HepG2 (cell line): ENCODE measurements around the gene ANTXR1. TPM values are rescaled to one million over a fixed set of nuclear protein-coding genes. Genes with fewer than 3 reads are reported as not detected.
A peak's percentile ranks its signal among the peaks of the same experiment; 100 is the strongest.

ENCODE experiments used
- ATAC-seq: fragments of 200-7000 bp; cut with Tn5 transposase; 3 replicates; pipeline ENCODE4 v1.9.1; 2020; ENCODE audit warnings: mild to moderate bottlenecking, moderate library complexity
- BruUV-seq: library from RNA; stranded (reverse); fragments of 400-500 nt; replicated peaks from 2 replicates; lab custom pipeline; 2021; lab: Mats Ljungman, UMichigan
- CTCF ChIA-PET: fragments of 300-600 bp; formaldehyde crosslinking; extraction: SDS; loops from one replicate; lab custom pipeline; 2021; ENCODE audit warnings: low total read pairs, inconsistent platforms, low intra/inter-chr PET ratio; lab: Yijun Ruan, JAX
- POLR2A ChIA-PET: fragments of 350-600 bp; sonication (Branson Sonifier 250); formaldehyde crosslinking; loops from one replicate; lab custom pipeline; 2020; ENCODE audit warnings: antibody characterized with exemption, inconsistent platforms; lab: Yijun Ruan, JAX
- DNase-seq: peaks from one replicate; pipeline ENCODE4 v3.0.0-alpha.2; 2015; ENCODE audit warnings: low spot score
- FAIRE-seq: peaks from 3 replicates; lab custom pipeline; 2011; peaks lifted over from hg19 to GRCh38; lab: Jason Lieb, UNC
- H2AFZ ChIP-seq: one replicate; pipeline ENCODE4 v1.6.1; 2011; ENCODE audit warnings: low read length, inconsistent platforms
- H3K27ac ChIP-seq: fragments of 300-600 bp; 3 replicates; pipeline ENCODE4 v1.8.0; 2011; ENCODE audit warnings: mixed run types, mild to moderate bottlenecking, mixed read lengths, low read length, inconsistent platforms; ENCODE audit not compliant: insufficient read depth; ENCODE audit errors: extremely low read length
- H3K27me3 ChIP-seq, 2 experiments: fragments of 200-600 bp in 1 of 2; 2 replicates in 1 of 2; 3 replicates in 1 of 2; pipeline versions ENCODE4 v1.6.0 to v1.8.0; 2011; ENCODE audit warnings: low read length in 2 of 2, mild to moderate bottlenecking in 2 of 2, moderate library complexity in 2 of 2, inconsistent platforms in 1 of 2; ENCODE audit not compliant: insufficient read depth in 2 of 2, control insufficient read depth in 1 of 2
- H3K36me3 ChIP-seq, 2 experiments: fragments of 200-600 bp in 1 of 2; replicated peaks in 1 of 2; 2 replicates in 1 of 2; 3 replicates in 1 of 2; pipeline versions ENCODE4 v1.5.1 to v1.8.0; 2011; ENCODE audit warnings: low read length in 2 of 2, inconsistent platforms in 1 of 2; ENCODE audit not compliant: insufficient read depth in 2 of 2, control insufficient read depth in 1 of 2
- H3K4me1 ChIP-seq: 2 replicates; pipeline ENCODE4 v1.5.1; 2012; ENCODE audit warnings: low read length, inconsistent platforms; ENCODE audit not compliant: insufficient read depth
- H3K4me2 ChIP-seq: 2 replicates; pipeline ENCODE4 v1.6.0; 2011; ENCODE audit warnings: low read depth, low read length, inconsistent platforms
- H3K4me3 ChIP-seq, 3 experiments: fragments of 200-600 bp in 1 of 3; sonication (generic), shearing (Covaris generic) in 1 of 3; replicated peaks in 1 of 3; 2 replicates each; pipeline ENCODE4 v1.5.1; 2011 to 2016; ENCODE audit warnings: low read length in 3 of 3, inconsistent platforms in 2 of 3, low read depth in 2 of 3, mild to moderate bottlenecking in 2 of 3, control low read depth in 1 of 3, mixed read lengths in 1 of 3; ENCODE audit not compliant: insufficient read depth in 1 of 3
- H3K79me2 ChIP-seq: one replicate; pipeline ENCODE4 v1.6.1; 2011; ENCODE audit warnings: low read length, inconsistent platforms; ENCODE audit not compliant: insufficient read depth
- H3K9ac ChIP-seq: 2 replicates; pipeline ENCODE4 v1.6.0; 2011; ENCODE audit warnings: mild to moderate bottlenecking, low read depth, low read length, inconsistent platforms; ENCODE audit not compliant: insufficient read depth
- H3K9me3 ChIP-seq: 2 replicates; pipeline ENCODE4 v1.5.1; 2012; ENCODE audit warnings: mild to moderate bottlenecking, low read length
- H4K20me1 ChIP-seq: 2 replicates; pipeline ENCODE4 v1.6.0; 2011; ENCODE audit warnings: inconsistent platforms, mild to moderate bottlenecking, low read length, moderate library complexity; ENCODE audit not compliant: insufficient read depth
- CHD4 ChIP-seq: fragments of 200-600 bp; sonication (generic); IDR thresholded peaks from 2 replicates; pipeline ENCODE4 v1.7.0; 2017; ENCODE audit warnings: mild to moderate bottlenecking, low read length, borderline replicate concordance
- EED ChIP-seq: sonication (generic); formaldehyde crosslinking; IDR thresholded peaks from 2 replicates; pipeline ENCODE4 v1.5.0; 2020; ENCODE audit warnings: mild to moderate bottlenecking, missing genetic modification reagents
- HOXA5 ChIP-seq: sonication (generic); formaldehyde crosslinking; IDR thresholded peaks from 2 replicates; pipeline ENCODE4 v1.4.0; 2020; ENCODE audit warnings: missing genetic modification reagents
- KAT2B ChIP-seq: fragments of 150-350 bp; IDR thresholded peaks from 2 replicates; pipeline ENCODE4 v1.6.1; 2014; ENCODE audit warnings: low read depth, low read length, borderline replicate concordance
- KDM2A ChIP-seq: sonication (generic); formaldehyde crosslinking; IDR thresholded peaks from 2 replicates; pipeline ENCODE4 v1.4.0; 2020; ENCODE audit warnings: low read depth, missing genetic modification reagents, borderline replicate concordance
- MAFF ChIP-seq: IDR thresholded peaks from 2 replicates; pipeline ENCODE4 v1.6.1; 2011; ENCODE audit warnings: low read depth, low read length, improper control_type of control experiment
- MAFK ChIP-seq, 2 experiments: IDR thresholded peaks in 1 of 2; conservative IDR thresholded peaks in 1 of 2; 2 replicates each; pipeline ENCODE4 v1.6.1; 2011; ENCODE audit warnings: improper control_type of control experiment in 2 of 2, low read length in 2 of 2
- PHF20 ChIP-seq: sonication (generic); formaldehyde crosslinking; IDR thresholded peaks from 2 replicates; pipeline ENCODE4 v1.5.0; 2020; ENCODE audit warnings: mild to moderate bottlenecking, missing genetic modification reagents
- SRY ChIP-seq: sonication (generic); formaldehyde crosslinking; IDR thresholded peaks from 2 replicates; pipeline ENCODE4 v1.8.0; 2022; ENCODE audit warnings: mild to moderate bottlenecking, missing genetic modification reagents
- ZNF256 ChIP-seq: sonication (generic); formaldehyde crosslinking; conservative IDR thresholded peaks from 2 replicates; pipeline ENCODE4 v1.4.0; 2020; ENCODE audit warnings: missing genetic modification reagents
- WGBS: methylation state at CpG from one replicate; pipeline ENCODE4 v1.1.6; 2017; ENCODE audit warnings: low lambda C conversion rate; 5-methylcytosine and 5-hydroxymethylcytosine counted together
- in situ Hi-C: cut with HindIII; loops from 2 replicates; pipeline ENCODE4 v1.10.0; 2017; ENCODE audit warnings: low pct_unique_long_range_greater_than_20kb; ENCODE audit not compliant: extremely low pct_ligation_motif_present
- intact Hi-C: fragments of 100-400 bp; cut with micrococcal nuclease; formaldehyde crosslinking; loops from one replicate; pipeline ENCODE4 v1.10.0; 2022; ENCODE audit not compliant: unreplicated experiment
- polyA plus RNA-seq, 8 experiments: library from polyadenylated mRNA; depleted of rRNA in 3 of 8; stranded (reverse) in 7 of 8; unstranded in 1 of 8; fragments of >200 nt; fragmentation: Illumina TruSeq in 4 of 8; extraction: Trizol in 4 of 8; gene quantifications; 2 replicates each; pipeline versions ENCODE4 v1.2.1 to v1.2.3, GENCODE V29; 2011 to 2016; ENCODE audit warnings: low read depth in 4 of 8, missing spikeins in 1 of 8, mixed read lengths in 1 of 8; ENCODE audit not compliant: insufficient read depth in 1 of 8
- total RNA-seq, 5 experiments: library from RNA; depleted of rRNA; stranded (reverse); fragments of >200 nt; fragmentation: Illumina TruSeq; extraction: Trizol; gene quantifications; 2 replicates each; pipeline ENCODE4 v1.2.3, GENCODE V29; 2016; ENCODE audit warnings: low read depth in 1 of 5
- TF ChIP-seq, protein P1 (sequence below): sonication (generic); formaldehyde crosslinking; IDR thresholded peaks from 2 replicates; pipeline ENCODE4 v1.5.0; 2020; ENCODE audit warnings: missing genetic modification reagents
- TF ChIP-seq, protein P2 (sequence below): sonication (generic); formaldehyde crosslinking; IDR thresholded peaks from 2 replicates; pipeline ENCODE4 v1.5.0; 2020; ENCODE audit warnings: missing genetic modification reagents, mild to moderate bottlenecking, borderline replicate concordance
- TF ChIP-seq, protein P3 (sequence below): sonication (generic); formaldehyde crosslinking; IDR thresholded peaks from 2 replicates; pipeline ENCODE4 v1.4.0; 2020; ENCODE audit warnings: missing genetic modification reagents
- TF ChIP-seq, protein P4 (sequence below), 2 experiments: sonication (generic) in 1 of 2; formaldehyde crosslinking in 1 of 2; IDR thresholded peaks; 2 replicates each; pipeline versions ENCODE4 v1.4.0 to v1.6.1; 2016 to 2020; ENCODE audit warnings: borderline replicate concordance in 1 of 2, low read depth in 1 of 2, mild to moderate bottlenecking in 1 of 2, missing genetic modification reagents in 1 of 2
- TF ChIP-seq, protein P5 (sequence below): sonication (generic); formaldehyde crosslinking; IDR thresholded peaks from 2 replicates; pipeline ENCODE4 v1.9.0; 2022; ENCODE audit warnings: missing genetic modification reagents, mild to moderate bottlenecking, borderline replicate concordance

ANTXR1 gene
- total and polyA plus RNA-seq, 2 of the 13 experiments (the other 11 are each of a cell fraction or from before 2014, with no cell fraction given): 4.5 to 12.7 TPM

DNA sequence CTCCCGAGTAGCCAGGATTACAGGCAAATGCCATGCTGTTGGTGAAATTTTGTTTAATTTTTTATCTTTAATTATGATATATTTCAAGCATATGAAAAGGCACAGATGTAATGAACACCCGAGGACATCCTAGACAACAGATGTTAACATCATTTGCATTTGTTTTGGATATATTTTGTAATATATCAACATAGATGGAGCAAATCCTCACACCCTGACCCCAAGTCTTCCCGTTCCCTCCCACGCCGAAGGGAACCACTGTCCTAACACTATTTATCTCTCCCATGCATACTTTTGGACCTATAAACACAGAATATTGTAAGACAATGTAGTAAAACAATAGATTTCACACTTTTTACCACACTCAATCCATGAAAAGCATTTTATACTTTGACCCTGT, 274.6 kb downstream of the ANTXR1 start (continued):
- TF ChIP-seq HOXA5 (CRISPR knock-in tag): no peak
- no peak for TF ChIP-seq EED (CRISPR knock-in tag)
- TF ChIP-seq SRY: no peak
- TF ChIP-seq, protein P1, sequence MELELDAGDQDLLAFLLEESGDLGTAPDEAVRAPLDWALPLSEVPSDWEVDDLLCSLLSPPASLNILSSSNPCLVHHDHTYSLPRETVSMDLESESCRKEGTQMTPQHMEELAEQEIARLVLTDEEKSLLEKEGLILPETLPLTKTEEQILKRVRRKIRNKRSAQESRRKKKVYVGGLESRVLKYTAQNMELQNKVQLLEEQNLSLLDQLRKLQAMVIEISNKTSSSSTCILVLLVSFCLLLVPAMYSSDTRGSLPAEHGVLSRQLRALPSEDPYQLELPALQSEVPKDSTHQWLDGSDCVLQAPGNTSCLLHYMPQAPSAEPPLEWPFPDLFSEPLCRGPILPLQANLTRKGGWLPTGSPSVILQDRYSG (CRISPR knock-in tag): no peak
- TF ChIP-seq, protein P2, sequence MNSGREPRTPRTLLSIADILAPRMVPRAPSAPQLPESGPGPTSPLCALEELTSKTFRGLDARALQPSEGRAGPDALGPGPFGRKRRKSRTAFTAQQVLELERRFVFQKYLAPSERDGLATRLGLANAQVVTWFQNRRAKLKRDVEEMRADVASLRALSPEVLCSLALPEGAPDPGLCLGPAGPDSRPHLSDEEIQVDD (CRISPR knock-in tag): no peak

DNA sequence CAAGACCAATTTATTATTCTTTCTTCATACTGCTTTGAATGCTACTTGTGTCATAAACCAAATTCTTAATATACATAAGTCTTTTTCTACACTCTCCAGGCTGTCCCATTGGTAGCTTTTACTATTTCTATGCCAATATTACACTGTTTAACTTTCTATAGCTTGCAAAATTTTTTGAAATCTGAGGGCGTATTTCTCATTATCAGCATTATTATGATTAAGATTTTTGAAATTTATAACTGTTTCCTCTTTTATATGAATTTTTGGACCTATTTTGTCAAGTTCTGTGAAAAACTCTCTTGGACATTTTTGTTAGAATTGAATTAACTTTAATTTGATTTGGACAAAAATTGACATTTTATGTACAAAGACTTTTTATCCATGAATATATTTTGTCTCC, 275.4 kb downstream of the ANTXR1 start:
- 96% methylated on average over 1 of the region's 1 CpG for WGBS
- Histone ChIP-seq H3K36me3 (peaks cover 0 to 35% of the 10 kb centered on the region in 2 experiments; a peak in 2 of 5 replicates), H3K4me3 (no peak overlapping the region), H3K79me2 (no peaks in the 10 kb centered on the region), H3K4me2 (no peak overlapping the region), H3K27me3 (no peaks in the 10 kb centered on the region), H3K27ac (no peak overlapping the region), H3K9me3 (no peaks in the 10 kb centered on the region), H3K4me1 (peaks cover 43% of the 10 kb centered on the region), H2AFZ (no peak overlapping the region), H3K9ac (no peak overlapping the region), H4K20me1 (no peaks in the 10 kb centered on the region)
- ChIA-PET CTCF (no interaction called here), POLR2A (no interaction called here)
- BruUV-seq: no TSS peak
- intact Hi-C loops (no loop called here), in situ Hi-C loops (no loop called here)
- DNase-seq (no peak), ATAC-seq (no peak), FAIRE-seq (no peak)
- TF ChIP-seq KDM2A (CRISPR knock-in tag) (no peak), KAT2B (no peak), CHD4 (no peak), MAFK (conservative IDR thresholded peaks at IDR 0.05 in 1 of 2, IDR thresholded peaks at IDR 0.05 in 1 of 2; ENCODE audit: low read length in 2 of 2) (peak; percentile 37 to 64; a peak in 2 of 4 replicates), MAFF (peak; percentile 46; the same call in 1 of the 2 replicates), ZNF256 (CRISPR knock-in tag) (no peak), PHF20 (CRISPR knock-in tag) (no peak)
- TF ChIP-seq, protein P3, sequence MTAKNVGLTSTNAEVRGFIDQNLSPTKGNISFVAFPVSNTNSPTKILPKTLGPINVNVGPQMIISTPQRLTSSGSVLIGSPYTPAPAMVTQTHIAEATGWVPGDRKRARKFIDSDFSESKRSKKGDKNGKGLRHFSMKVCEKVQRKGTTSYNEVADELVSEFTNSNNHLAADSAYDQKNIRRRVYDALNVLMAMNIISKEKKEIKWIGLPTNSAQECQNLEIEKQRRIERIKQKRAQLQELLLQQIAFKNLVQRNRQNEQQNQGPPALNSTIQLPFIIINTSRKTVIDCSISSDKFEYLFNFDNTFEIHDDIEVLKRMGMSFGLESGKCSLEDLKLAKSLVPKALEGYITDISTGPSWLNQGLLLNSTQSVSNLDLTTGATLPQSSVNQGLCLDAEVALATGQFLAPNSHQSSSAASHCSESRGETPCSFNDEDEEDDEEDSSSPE (CRISPR knock-in tag): no peak
- TF ChIP-seq, protein P4, sequence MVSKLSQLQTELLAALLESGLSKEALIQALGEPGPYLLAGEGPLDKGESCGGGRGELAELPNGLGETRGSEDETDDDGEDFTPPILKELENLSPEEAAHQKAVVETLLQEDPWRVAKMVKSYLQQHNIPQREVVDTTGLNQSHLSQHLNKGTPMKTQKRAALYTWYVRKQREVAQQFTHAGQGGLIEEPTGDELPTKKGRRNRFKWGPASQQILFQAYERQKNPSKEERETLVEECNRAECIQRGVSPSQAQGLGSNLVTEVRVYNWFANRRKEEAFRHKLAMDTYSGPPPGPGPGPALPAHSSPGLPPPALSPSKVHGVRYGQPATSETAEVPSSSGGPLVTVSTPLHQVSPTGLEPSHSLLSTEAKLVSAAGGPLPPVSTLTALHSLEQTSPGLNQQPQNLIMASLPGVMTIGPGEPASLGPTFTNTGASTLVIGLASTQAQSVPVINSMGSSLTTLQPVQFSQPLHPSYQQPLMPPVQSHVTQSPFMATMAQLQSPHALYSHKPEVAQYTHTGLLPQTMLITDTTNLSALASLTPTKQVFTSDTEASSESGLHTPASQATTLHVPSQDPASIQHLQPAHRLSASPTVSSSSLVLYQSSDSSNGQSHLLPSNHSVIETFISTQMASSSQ (IDR thresholded peaks at IDR 0.05; ENCODE audit: low read depth): no peak
- TF ChIP-seq, protein P4 (CRISPR knock-in tag; IDR thresholded peaks at IDR 0.05; ENCODE audit: borderline replicate concordance): no peak
- TF ChIP-seq, protein P5, sequence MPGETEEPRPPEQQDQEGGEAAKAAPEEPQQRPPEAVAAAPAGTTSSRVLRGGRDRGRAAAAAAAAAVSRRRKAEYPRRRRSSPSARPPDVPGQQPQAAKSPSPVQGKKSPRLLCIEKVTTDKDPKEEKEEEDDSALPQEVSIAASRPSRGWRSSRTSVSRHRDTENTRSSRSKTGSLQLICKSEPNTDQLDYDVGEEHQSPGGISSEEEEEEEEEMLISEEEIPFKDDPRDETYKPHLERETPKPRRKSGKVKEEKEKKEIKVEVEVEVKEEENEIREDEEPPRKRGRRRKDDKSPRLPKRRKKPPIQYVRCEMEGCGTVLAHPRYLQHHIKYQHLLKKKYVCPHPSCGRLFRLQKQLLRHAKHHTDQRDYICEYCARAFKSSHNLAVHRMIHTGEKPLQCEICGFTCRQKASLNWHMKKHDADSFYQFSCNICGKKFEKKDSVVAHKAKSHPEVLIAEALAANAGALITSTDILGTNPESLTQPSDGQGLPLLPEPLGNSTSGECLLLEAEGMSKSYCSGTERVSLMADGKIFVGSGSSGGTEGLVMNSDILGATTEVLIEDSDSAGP (CRISPR knock-in tag): no peak
